MCF 10A (cell line): ENCODE results near the gene BCAR3. TPM values are rescaled to one million over a fixed set of nuclear protein-coding genes. Genes with fewer than 3 reads are reported as not detected.

Experiments used
- BruUV-seq: library from RNA; stranded (reverse); fragments of 400-500 nt; replicated peaks from 2 replicates; lab custom pipeline; 2021; lab: Mats Ljungman, UMichigan
- CTCF ChIA-PET: fragments of 300-600 bp; sonication (Branson Sonifier 250); formaldehyde crosslinking; extraction: SDS; loops from one replicate; lab custom pipeline; 2021; ENCODE audit warnings: antibody characterized with exemption, inconsistent platforms; lab: Yijun Ruan, JAX
- POLR2A ChIA-PET: fragments of 300-600, 350-650 bp; sonication (Branson Sonifier 250); formaldehyde crosslinking; extraction: SDS; loops from one replicate; lab custom pipeline; 2020; ENCODE audit warnings: antibody characterized with exemption, inconsistent platforms; lab: Yijun Ruan, JAX
- DNase-seq: peaks from one replicate; pipeline ENCODE4 v3.0.0-alpha.2; 2018; ENCODE audit not compliant: unreplicated experiment
- H3K27ac Mint-ChIP-seq: one replicate; pipeline ENCODE4 v1.8.0; 2022; ENCODE audit warnings: mild to moderate bottlenecking, low read depth, mixed read lengths; ENCODE audit not compliant: unreplicated experiment
- H3K27me3 Mint-ChIP-seq: one replicate; pipeline ENCODE4 v1.8.0; 2022; ENCODE audit warnings: mixed read lengths; ENCODE audit not compliant: insufficient read depth, unreplicated experiment
- H3K36me3 Mint-ChIP-seq: one replicate; pipeline ENCODE4 v1.8.0; 2022; ENCODE audit warnings: mild to moderate bottlenecking, moderate library complexity, mixed read lengths; ENCODE audit not compliant: insufficient read depth, unreplicated experiment
- H3K4me1 Mint-ChIP-seq: one replicate; pipeline ENCODE4 v1.8.0; 2022; ENCODE audit warnings: mixed read lengths; ENCODE audit not compliant: insufficient read depth, unreplicated experiment
- H3K4me3 Mint-ChIP-seq: one replicate; pipeline ENCODE4 v1.8.0; 2022; ENCODE audit warnings: mild to moderate bottlenecking, moderate library complexity, mixed read lengths; ENCODE audit not compliant: unreplicated experiment
- H3K9me3 Mint-ChIP-seq: one replicate; pipeline ENCODE4 v1.8.0; 2022; ENCODE audit warnings: mixed read lengths; ENCODE audit not compliant: unreplicated experiment
- CTCF ChIP-seq: fragments of 200-600 bp; IDR thresholded peaks from one replicate; pipeline ENCODE4 v1.8.0; 2022; ENCODE audit warnings: antibody characterized with exemption, mild to moderate bottlenecking; ENCODE audit not compliant: unreplicated experiment
- intact Hi-C: fragments of 100-400 bp; cut with micrococcal nuclease; formaldehyde crosslinking; loops from 2 replicates; pipeline ENCODE4 v1.14.1; 2022
- total RNA-seq: library from RNA; stranded (reverse); gene quantifications from 2 replicates; pipeline ENCODE4 v1.2.3, GENCODE V29; 2022

Gene BCAR3
- total RNA-seq, 1 experiment from 2014 or later: 130 TPM

- H3K36me3 Mint-ChIP-seq: peaks cover 83% of the 10 kb centered on the region
- no peaks in the 10 kb centered on the region for H3K4me1 Mint-ChIP-seq
- intact Hi-C loops: no loop called here
- no peak for DNase-seq
- H3K9me3 Mint-ChIP-seq: no peaks in the 10 kb centered on the region
- no peak overlapping the region for H3K4me3 Mint-ChIP-seq
- H3K27ac Mint-ChIP-seq: no peak overlapping the region
- ChIA-PET CTCF (interaction anchor here (0.7 to 3.5 kb wide), 4 partner anchors 10 to 199 kb away, joined by 3 to 21 read pairs (median 5); no protein-coding TSS in a partner anchor), POLR2A (interaction anchor here (0.8 kb wide), 1 partner anchor 32 kb away, joined by 3 read pairs; no protein-coding TSS in a partner anchor)
- no peak for TF ChIP-seq CTCF
- no TSS peak for BruUV-seq
- no peaks in the 10 kb centered on the region for H3K27me3 Mint-ChIP-seq
Measured at GRCh38 chr1:93638981-93639380, 42.7 kb downstream of the BCAR3 start.

- Mint-ChIP-seq H3K9me3 (no peaks in the 10 kb centered on the region), H3K27me3 (no peaks in the 10 kb centered on the region), H3K4me1 (no peaks in the 10 kb centered on the region), H3K36me3 (peaks cover 83% of the 10 kb centered on the region), H3K4me3 (no peak overlapping the region), H3K27ac (no peak overlapping the region)
- POLR2A ChIA-PET: interaction anchor here (0.7 to 0.8 kb wide), 2 partner anchors 12 to 32 kb away, joined by 3 to 4 read pairs; no protein-coding TSS in a partner anchor
- BruUV-seq: no TSS peak
- CTCF ChIA-PET: interaction anchor here (0.6 to 3.5 kb wide), 7 partner anchors 9 to 381 kb away, joined by 3 to 21 read pairs (median 3); no protein-coding TSS in a partner anchor
- intact Hi-C loops: no loop called here
- no peak for TF ChIP-seq CTCF
- DNase-seq: no peak
Measured at GRCh38 chr1:93638307-93638847, 43.3 kb downstream of the BCAR3 start.

- Mint-ChIP-seq H3K27me3 (no peaks in the 10 kb centered on the region), H3K9me3 (no peaks in the 10 kb centered on the region), H3K4me1 (no peaks in the 10 kb centered on the region), H3K27ac (no peak overlapping the region), H3K36me3 (peaks cover 82% of the 10 kb centered on the region), H3K4me3 (no peak overlapping the region)
- BruUV-seq: no TSS peak
- no peak for TF ChIP-seq CTCF
- DNase-seq: no peak
- intact Hi-C loops: no loop called here
- POLR2A ChIA-PET: interaction anchor here (0.6 to 1.7 kb wide), 5 partner anchors 9 to 44 kb away, joined by 3 to 5 read pairs (median 3); no protein-coding TSS in a partner anchor
- CTCF ChIA-PET: interaction anchor here (0.7 to 3.5 kb wide), 5 partner anchors 8 to 207 kb away, joined by 3 to 21 read pairs (median 8); no protein-coding TSS in a partner anchor
Measured at GRCh38 chr1:93636712-93637111, 44.9 kb downstream of the BCAR3 start.
